ENCODE measurements around the gene IL1RN.
A peak's percentile ranks its signal among the peaks of the same experiment; 100 is the strongest.

The IL1RN gene

DNA sequence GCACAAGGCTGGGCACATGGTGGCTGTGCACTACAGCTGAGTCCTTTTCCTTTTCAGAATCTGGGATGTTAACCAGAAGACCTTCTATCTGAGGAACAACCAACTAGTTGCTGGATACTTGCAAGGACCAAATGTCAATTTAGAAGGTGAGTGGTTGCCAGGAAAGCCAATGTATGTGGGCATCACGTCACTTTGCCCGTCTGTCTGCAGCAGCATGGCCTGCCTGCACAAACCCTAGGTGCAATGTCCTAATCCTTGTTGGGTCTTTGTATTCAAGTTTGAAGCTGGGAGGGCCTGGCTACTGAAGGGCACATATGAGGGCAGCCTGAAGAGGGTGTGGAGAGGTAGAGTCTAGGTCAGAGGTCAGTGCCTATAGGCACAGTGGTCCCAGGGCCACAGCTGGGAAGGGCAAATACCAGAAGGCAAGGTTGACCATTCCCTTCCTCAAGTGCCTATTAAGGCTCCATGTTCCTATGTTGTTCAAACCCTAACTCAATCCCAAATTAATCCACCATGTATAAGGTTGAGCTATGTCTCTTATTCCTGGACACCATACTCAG lies 2.2 kb downstream of the IL1RN start:
- no peak for ATAC-seq

DNA sequence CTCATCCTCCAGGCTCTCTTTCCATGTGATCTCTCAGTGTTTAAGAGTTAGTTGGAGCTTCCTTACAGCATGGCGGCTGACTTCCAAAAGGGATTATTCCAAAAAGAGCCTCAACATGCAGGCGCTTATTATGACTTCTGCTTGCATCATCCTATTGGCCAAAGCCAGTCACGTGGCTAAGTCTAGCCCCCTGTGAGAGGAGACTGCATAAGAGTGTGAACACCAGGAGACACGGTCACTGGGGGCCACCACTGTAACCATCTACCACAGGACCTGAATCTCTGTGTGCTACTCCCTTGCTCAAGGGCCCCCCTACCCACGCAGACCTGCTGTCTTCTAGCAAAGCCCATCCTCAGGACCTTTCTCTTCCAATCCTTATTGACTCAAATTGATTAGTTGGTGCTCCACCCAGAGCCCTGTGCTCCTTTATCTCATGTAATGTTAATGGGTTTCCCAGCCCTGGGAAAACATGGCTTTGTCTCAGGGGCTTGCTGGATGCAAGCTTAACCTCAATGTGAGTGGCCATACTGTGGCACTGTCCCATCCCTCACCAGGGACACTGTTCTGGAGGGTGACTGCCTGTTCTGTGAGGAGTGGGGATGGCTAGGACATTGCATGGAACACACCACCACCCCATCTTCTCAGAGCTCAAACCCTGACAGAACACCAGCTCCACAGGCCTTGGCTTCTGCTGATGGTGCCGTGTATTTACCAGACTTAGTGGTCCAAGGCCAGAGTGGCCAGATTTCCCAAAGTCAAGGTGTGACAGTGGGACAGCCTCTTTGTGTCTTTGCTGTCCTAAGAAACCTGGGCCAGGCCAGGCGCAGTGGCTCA lies 4.2 kb downstream of the IL1RN start:
- ATAC-seq, result no peak

DNA sequence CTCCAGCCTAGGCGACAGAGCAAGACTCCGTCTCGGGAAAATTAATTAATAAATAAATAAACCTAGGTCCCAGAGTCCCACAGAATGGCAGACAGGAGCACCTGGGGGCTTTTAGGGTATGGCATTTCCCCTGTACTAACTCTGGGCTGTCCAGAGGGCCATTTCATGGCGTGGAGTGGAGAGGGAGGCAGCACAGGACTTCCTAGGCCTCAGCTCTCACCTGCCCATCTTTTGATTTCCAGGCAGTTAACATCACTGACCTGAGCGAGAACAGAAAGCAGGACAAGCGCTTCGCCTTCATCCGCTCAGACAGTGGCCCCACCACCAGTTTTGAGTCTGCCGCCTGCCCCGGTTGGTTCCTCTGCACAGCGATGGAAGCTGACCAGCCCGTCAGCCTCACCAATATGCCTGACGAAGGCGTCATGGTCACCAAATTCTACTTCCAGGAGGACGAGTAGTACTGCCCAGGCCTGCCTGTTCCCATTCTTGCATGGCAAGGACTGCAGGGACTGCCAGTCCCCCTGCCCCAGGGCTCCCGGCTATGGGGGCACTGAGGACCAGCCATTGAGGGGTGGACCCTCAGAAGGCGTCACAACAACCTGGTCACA lies 5.1 kb downstream of the IL1RN start:
- no peak for ATAC-seq

DNA sequence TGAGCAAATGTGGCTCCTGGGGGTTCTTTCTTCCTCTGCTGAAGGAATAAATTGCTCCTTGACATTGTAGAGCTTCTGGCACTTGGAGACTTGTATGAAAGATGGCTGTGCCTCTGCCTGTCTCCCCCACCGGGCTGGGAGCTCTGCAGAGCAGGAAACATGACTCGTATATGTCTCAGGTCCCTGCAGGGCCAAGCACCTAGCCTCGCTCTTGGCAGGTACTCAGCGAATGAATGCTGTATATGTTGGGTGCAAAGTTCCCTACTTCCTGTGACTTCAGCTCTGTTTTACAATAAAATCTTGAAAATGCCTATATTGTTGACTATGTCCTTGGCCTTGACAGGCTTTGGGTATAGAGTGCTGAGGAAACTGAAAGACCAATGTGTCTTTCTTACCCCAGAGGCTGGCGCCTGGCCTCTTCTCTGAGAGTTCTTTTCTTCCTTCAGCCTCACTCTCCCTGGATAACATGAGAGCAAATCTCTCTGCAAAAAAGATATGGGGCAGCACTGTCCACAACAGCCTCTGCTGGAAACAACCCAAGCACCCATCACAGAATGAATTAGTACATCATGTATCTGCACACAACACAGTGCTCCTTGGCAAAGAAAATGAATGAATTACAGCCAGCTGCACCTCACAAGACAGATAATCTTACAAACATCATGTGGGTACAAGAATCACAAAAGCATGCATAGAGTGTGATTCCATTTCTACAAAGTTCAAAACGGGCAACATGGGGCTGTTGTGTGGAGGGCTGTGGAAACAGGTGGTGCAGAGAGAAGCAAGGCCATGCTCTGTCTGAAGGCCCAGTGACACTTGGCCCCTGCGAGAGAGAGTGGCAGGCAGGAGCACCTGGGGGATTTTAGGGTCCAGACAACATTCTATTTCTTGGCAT lies 6.6 kb downstream of the IL1RN start:
- peak; percentile 44 to 49 for ATAC-seq

DNA sequence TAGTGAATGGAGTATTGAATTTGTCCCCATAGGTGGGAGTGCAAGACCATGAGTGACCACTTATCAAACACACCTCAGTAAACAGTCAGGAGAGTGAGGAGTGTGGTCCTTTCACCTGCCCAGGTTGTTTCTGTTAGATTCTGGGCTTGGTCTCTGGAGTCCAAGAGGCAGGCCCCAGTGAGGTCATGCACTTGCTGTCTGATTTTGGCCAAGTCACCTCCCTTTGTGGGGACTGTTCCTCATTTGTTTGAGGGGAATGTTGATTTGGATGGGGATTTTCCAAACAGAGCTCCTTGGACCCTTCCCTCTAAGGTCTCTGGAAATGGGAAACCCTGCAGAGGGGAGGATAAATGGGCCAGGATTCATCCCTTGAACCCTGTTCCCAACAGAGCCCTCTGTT lies 7.3 kb downstream of the IL1RN start:
- ATAC-seq, result no peak

DNA sequence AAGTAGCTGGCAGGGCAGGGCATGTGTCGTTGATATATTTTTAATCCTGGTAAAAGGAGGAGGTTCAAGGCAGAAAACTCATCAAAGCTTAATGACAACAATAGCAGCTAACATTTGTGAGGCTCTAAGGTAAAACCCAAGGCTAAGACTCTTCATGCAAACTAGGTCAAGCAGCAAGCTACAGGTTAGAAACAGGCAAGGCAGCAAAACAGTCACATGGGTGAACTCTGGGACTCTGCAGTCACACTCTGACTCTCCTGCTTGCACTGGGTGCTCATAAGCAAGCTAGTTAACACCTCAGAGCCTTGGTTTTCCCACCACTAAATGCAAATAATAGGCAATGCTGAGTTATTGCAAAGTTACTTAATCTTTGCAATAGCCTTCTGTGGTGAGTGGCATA lies 7.9 kb downstream of the IL1RN start:
- no peak for ATAC-seq

DNA sequence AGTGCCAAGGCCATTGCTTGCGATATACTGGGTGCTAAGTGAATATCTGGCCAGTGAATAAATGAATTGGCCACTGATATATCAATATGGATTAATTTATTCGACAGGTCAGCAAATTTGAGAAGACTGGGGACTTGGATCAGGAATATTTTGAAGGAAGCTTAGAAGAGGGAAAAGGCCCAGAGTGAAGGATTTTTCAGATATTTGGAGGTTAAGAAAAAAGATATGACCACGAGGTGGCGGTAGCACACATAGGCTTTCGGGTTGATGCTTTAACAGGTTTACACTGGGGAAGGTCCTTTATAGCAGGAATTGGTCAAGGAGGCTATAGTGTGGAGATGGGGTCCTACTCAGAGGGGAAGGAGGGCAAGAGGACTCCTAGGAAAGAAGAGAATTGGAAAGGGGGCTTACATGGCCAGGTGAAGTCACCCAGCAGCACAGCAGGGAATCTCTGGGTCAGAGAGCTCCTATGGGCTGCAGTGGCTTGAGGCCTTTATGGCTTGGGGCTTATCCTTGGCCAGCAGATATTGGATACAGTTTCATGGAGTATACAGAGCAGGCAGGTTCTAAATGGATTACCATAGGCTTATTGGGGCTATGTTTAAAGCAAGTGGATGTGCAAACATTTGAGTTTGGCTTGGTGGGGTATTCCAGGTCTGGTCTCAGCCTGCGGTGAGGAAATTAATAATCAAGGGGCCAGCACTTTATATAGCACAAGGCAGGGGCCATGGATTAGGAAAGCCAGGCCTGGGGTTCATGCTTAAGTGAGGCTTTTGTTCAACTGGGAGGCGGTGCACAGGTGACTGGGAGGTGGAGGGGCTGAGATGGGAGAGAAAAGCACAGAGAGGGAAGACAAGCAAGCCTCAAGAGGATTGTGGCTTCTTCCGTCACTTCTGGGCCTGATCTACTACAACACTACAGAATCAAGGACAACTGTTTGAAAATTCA lies 9.7 kb downstream of the IL1RN start:
- no peak for ATAC-seq

DNA sequence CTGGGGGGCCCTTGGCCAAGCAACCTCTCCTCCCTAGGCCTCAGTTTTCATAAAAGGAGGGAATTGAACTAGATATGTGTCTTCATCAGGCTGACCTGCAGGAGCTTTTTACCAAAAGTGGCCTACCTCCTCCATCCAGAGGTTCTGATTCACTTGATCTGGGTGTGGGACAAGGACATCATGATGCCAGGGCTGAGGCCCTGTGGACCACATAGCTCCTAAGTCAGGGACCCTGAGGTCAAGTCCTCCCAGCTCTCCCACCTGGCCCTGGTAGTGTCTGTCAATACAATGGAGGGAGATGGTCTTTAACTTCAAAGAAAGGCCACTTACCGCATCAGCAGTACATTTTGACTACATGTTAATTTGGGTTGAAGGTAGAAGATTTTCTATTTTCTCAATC lies 10.4 kb downstream of the IL1RN start:
- ATAC-seq, result no peak

DNA sequence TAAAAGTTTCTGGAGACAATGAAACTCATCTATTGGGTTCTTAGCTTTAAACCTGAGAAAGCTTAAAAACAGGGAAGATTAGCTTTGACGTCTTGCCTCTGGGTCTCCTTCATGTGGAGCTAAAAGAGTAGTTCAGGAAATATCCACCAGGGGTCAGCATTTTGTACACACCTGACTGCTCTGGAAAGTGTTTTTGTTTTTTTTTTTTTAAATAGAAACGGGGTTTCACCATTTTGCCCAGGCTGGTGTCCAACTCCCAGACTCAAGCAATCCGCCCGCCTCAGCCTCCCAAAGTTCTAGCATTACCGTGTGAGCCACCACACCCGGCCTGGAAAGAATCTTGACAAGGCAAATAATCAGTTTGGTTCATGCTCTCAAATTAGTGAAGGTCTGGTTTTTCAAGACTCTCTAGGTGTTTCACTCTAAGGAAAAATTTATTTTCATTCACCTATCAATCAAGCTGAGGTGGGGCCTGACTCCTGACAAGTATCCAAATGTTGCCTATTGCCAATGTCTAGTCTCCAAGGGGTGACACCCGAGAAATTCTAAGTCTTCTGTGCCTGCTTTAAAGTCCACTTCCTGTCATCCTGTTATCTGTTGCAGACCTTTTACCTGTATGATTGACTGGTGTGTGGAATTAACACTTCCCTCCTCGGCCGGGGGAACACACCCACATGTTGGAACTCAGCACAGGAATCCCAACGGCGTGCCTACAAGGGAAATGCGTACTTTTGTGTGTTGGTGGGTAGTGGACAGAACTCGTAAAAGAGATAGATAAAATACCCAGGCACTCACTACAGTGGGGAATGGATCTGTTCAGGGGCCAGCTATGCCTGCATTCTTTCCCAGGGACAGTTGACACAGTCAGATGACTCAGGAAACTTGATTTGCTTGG lies 11.3 kb downstream of the IL1RN start:
- peak; percentile 58 to 77 for ATAC-seq

DNA sequence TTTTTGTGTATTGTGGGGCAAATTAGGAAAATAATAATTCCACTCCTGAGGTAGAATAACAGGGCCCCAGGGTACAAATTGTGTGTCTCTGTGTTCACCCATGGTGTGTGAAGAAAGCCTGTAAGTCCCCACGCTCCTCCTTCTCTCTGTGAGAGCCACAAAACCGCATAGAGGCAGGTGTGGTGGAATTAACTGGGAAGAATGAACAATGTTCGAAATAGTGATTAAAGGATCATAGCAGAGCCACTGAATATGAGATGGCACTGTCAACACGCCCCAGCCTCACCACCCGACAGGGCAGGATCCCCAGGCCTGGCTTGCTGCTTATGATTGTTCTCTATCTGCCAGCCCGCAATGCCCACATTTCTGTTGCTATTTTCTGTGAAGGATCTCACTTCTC lies 14.1 kb downstream of the IL1RN start:
- ATAC-seq, result no peak

DNA sequence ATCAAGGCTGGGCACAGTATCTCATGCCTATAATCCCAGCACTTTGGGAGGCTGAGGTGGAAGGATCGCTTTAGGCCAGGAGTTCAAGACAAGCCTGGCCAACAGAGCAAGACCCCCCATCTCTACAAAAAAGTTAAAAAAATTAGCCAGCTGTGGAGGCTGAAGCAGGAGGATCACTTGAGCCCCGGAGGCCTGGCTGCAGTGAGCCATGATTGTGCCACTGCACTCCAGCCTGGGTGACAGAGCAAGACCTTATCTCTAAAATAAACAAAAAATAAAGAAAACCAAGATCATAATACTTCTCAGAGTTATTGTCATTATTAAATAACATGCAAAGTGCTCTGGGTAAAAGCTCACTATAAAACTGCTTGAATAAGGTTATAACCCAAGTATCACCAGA lies 14.9 kb downstream of the IL1RN start:
- no peak for ATAC-seq

DNA sequence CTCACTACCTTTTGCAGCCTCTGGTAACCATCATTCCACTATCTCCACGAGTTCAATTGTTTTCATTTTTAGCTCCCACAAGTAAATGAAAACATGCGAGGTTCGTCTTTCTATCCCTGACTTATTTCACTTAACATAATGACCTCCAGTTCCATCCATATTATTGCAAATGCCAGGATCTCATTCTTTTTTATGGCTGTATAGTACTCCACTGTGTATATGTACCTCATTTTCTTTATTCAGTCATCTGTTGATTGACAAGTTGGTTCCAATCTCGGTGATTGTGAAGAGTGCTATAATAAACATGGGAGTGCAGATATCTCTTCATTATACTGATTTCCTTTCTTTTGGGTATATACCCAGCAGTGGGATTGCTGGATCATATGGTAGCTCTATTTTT lies 16.9 kb downstream of the IL1RN start:
- ATAC-seq, result no peak

DNA sequence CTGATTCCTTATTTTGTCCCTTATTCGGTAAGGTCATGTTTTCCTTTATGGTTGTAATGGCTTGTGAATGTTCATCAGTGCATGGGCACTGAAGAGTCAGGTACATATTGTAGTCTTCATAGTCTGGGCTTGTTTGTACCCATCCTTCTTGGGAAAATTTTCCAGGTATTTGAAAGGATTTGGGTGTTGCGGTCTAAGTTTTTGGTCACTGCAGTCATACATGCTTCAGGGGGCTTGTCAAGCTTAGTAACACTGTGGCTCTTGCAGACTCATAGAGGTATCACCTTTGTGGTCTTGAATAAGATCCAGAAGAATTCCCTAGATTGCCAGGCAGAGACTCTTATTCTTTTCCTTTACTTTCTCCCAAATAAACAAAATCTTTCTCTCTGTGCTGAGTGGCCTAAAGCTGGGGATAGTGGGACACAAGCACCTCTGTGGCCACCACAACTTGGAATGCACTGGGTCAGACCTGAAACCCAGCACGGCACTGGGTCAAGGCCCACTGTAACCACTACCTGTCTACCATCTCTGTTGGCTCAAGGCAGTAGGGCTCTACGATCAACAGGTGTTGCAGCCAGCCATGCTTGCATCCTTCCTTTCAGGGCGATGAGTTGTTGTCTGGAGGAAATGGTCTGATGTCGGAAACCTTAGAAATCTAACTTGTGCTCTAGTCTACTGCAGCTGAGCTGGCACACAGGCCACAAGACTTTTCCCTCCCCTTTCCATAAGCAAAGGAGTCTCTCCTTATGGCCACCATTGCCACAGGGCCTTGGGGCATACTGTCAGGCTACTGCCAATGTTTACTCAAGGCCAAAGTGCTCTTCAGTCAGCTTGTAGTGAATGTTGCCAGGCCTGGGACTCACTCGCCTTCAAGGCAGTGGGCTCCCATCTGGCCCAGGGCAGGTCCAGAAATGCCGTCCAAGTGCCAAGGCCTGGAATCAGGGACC lies 21.5 kb downstream of the IL1RN start:
- ATAC-seq, result no peak

DNA sequence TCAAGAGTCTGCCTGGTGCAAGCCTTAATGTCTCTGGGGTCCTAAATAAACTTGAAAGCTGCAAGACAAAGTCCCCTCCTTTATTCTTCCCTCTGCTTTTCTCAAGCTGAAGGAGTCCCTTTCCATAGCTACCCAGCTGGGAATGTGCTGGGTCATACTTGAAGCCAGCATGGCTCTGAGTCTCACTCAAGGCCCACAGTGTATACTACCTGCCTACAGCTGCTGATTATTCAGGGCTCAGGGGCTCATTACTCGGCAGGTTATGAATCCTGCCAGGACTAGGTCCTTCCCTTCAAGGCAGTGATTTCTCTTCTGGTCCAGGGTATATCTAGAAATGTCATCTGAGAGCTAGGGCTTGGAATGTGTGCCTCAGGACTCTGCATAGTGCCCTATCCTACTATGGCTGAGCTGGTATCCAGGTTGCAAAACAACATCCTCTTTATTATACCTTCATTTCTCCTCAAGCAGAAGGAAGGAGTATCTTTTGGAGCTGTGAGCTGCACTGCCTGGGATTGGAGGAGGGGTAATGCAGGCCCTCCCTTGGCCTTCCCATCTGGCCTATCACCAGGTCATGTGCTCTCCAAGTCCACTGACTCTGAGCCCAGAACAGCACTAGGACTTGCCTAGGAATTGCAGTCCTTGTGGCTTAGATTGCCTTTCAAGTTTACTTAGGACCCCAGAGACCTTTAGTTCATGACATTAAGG lies 22.3 kb downstream of the IL1RN start:
- no peak for ATAC-seq

DNA sequence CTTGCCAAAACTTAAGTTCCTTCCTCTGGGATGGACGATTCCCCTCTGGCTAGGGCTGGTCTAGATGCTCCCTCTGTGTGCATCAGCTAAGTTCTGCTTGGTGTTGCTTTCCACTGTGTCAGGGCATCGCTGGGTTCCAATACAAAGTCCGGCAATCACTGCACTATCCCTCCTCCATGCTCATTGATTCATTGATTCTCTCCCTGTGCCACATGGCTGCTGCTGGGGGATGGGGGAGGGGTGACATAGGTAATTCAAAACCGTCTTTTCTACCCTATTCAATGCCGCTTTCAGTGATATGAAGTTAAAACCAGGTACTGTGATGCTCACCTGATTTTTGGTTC lies 22.8 kb downstream of the IL1RN start:
- ATAC-seq, result no peak

DNA sequence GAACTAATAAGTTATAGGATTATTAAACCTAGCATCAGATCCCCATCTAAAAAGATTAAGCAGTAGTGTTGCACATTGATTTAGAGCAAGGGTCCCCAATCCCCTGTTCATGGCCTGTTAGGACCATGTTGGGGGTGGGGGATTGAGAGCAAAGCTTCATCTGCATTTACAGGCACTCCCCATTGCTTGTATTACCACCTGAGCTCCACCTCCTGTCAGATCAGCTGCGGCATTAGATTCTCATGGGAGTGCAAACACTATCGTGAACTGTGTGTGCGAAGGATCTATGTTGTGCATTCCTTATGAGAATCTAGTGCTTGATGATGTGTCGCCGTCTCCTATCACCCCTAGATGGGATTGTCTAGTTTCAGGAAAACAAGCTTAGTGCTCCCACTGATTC lies 27.9 kb downstream of the IL1RN start:
- no peak for ATAC-seq

DNA sequence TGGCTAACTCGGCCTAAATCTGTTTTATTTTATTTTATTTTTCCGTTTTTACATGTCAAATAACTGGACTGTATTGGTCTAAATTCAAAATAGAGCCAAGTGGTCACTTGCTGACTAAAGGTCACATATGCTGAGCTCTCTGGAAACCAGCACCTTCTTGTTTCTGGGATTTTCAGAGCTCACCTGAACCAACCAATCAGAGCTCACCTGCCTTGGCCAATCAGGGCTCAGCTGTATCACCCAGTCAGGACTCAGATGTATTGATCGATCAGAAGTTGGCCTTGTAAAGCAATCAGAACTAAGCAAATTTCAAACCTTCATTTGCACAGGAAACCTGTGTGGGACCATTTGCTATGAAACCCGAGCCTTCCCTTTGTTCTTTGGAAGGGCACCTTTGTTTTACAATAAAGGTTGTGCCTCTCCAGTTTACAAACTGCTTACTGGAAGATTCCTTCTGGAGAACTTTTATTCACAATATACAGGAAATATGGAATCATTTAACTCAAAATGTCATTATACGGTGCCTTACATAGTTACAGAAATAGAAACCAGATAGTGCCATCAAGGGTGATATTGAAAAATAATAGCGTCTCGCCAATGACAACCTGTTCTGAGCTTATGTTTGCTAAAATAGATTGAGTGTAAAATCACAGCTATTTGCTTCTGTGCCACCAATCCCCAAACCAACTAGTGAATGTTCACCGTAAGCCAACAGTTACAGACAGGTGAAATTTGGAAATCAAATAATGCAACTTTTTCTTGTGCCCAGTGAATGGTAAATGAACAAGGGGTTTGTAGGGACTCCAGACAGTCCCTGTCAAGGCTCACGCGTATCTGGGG lies 29.1 kb downstream of the IL1RN start:
- ATAC-seq, result no peak
